Mesenchymal stem cell (in vitro differentiated cells and primary cell): ENCODE data around the gene FAM163A.

Experiments
- DNase-seq: peaks from one replicate; pipeline ENCODE4 v3.0.0-alpha.2; 2013
- H2AFZ ChIP-seq: one replicate; pipeline ENCODE4 v1.6.1; 2013; ENCODE audit warnings: low read depth, mild to moderate bottlenecking, control low read depth, inconsistent platforms, low read length, moderate library complexity
- H2AK5ac ChIP-seq: 2 replicates; pipeline ENCODE4 v1.6.1; 2013; ENCODE audit warnings: low read length, moderate library complexity, mild to moderate bottlenecking, inconsistent platforms; ENCODE audit not compliant: severe bottlenecking
- H2BK120ac ChIP-seq: one replicate; pipeline ENCODE4 v1.6.1; 2013; ENCODE audit warnings: low read depth, mild to moderate bottlenecking, inconsistent platforms, low read length, moderate library complexity
- H2BK12ac ChIP-seq, 2 experiments: one replicate each; pipeline ENCODE4 v1.6.1; 2013; ENCODE audit warnings: inconsistent platforms in 2 of 2, low read length in 2 of 2, mild to moderate bottlenecking in 2 of 2, moderate library complexity in 2 of 2, control low read depth in 1 of 2
- H2BK15ac ChIP-seq: one replicate; pipeline ENCODE4 v1.6.1; 2013; ENCODE audit warnings: mild to moderate bottlenecking, low read depth, inconsistent platforms; ENCODE audit not compliant: poor library complexity, severe bottlenecking
- H2BK5ac ChIP-seq: 2 replicates; pipeline ENCODE4 v1.6.1; 2013; ENCODE audit warnings: low read depth, mild to moderate bottlenecking, low read length, control low read depth, inconsistent platforms; ENCODE audit not compliant: poor library complexity, severe bottlenecking
- H3K14ac ChIP-seq, 2 experiments: one replicate each; pipeline ENCODE4 v1.6.1; 2013; ENCODE audit warnings: inconsistent platforms in 2 of 2, low read length in 2 of 2, control low read depth in 1 of 2, mild to moderate bottlenecking in 1 of 2, moderate library complexity in 1 of 2
- H3K18ac ChIP-seq, 2 experiments: one replicate each; pipeline ENCODE4 v1.6.1; 2013; ENCODE audit warnings: inconsistent platforms in 2 of 2, low read length in 2 of 2, control low read depth in 1 of 2, low read depth in 1 of 2, mild to moderate bottlenecking in 1 of 2
- H3K23ac ChIP-seq, 2 experiments: one replicate each; pipeline ENCODE4 v1.6.1; 2013; ENCODE audit warnings: inconsistent platforms in 2 of 2, low read length in 2 of 2, mild to moderate bottlenecking in 2 of 2, moderate library complexity in 2 of 2, control low read depth in 1 of 2
- H3K27ac ChIP-seq: 2 replicates; pipeline ENCODE4 v1.5.1; 2013; ENCODE audit warnings: mild to moderate bottlenecking, moderate library complexity, low read length, control low read depth, inconsistent platforms; ENCODE audit not compliant: poor library complexity, severe bottlenecking
- H3K27me3 ChIP-seq, 2 experiments: 2 replicates each; pipeline versions ENCODE4 v1.6.1 to v1.7.0; 2013; ENCODE audit warnings: low read length in 2 of 2, mild to moderate bottlenecking in 2 of 2, moderate library complexity in 2 of 2, control low read depth in 1 of 2, inconsistent platforms in 1 of 2; ENCODE audit not compliant: control insufficient read depth in 1 of 2, insufficient read depth in 1 of 2
- H3K36me3 ChIP-seq, 2 experiments: 2 replicates each; pipeline versions ENCODE4 v1.6.1 to v1.7.0; 2013; ENCODE audit warnings: low read length in 2 of 2, control low read depth in 1 of 2, inconsistent platforms in 1 of 2, low read depth in 1 of 2, mild to moderate bottlenecking in 1 of 2; ENCODE audit not compliant: insufficient read depth in 2 of 2, control insufficient read depth in 1 of 2
- H3K4ac ChIP-seq, 2 experiments: one replicate each; pipeline ENCODE4 v1.6.1; 2013; ENCODE audit warnings: inconsistent platforms in 2 of 2, low read length in 2 of 2, mild to moderate bottlenecking in 2 of 2, moderate library complexity in 2 of 2, control low read depth in 1 of 2, low read depth in 1 of 2
- H3K4me1 ChIP-seq: 2 replicates; pipeline ENCODE4 v1.6.1; 2013; ENCODE audit warnings: low read depth, low read length, control low read depth; ENCODE audit not compliant: control insufficient read depth, insufficient read depth
- H3K4me2 ChIP-seq: 2 replicates; pipeline ENCODE4 v1.6.1; 2013; ENCODE audit warnings: low read length, mild to moderate bottlenecking, inconsistent platforms; ENCODE audit not compliant: poor library complexity, severe bottlenecking
- H3K4me3 ChIP-seq, 2 experiments: 2 replicates each; pipeline versions ENCODE4 v1.5.1 to v1.7.0; 2013; ENCODE audit warnings: low read length in 2 of 2, mild to moderate bottlenecking in 2 of 2, control low read depth in 1 of 2, low read depth in 1 of 2; ENCODE audit not compliant: insufficient read depth in 1 of 2
- H3K79me1 ChIP-seq: replicated peaks from 2 replicates; pipeline ENCODE4 v1.6.1; 2013; ENCODE audit warnings: mild to moderate bottlenecking, control low read depth, low read length, inconsistent platforms; ENCODE audit not compliant: poor library complexity, severe bottlenecking
- H3K9ac ChIP-seq: 2 replicates; pipeline ENCODE4 v1.7.0; 2013; ENCODE audit warnings: mild to moderate bottlenecking, low read length, moderate library complexity
- H3K9me3 ChIP-seq: 2 replicates; pipeline ENCODE4 v1.7.0; 2013; ENCODE audit warnings: mild to moderate bottlenecking, low read length; ENCODE audit not compliant: control insufficient read depth
- H4K8ac ChIP-seq: one replicate; pipeline ENCODE4 v1.6.1; 2013; ENCODE audit warnings: inconsistent platforms, mild to moderate bottlenecking, low read length, moderate library complexity
- H4K91ac ChIP-seq: one replicate; pipeline ENCODE4 v1.6.1; 2013; ENCODE audit warnings: mild to moderate bottlenecking, low read length, inconsistent platforms
- WGBS: methylation state at CpG from one replicate; pipeline ENCODE4 v1.1.7; 2013; ENCODE audit warnings: mixed read lengths; 5-methylcytosine and 5-hydroxymethylcytosine counted together

FAM163A gene

GRCh38 chr1:179856296-179856695 lies 113.2 kb downstream of the FAM163A start:
- H3K18ac ChIP-seq = no peak overlapping the region
- no peak overlapping the region for H2AFZ ChIP-seq
- H2BK5ac ChIP-seq = no peak overlapping the region
- 98% methylated on average over 2 of the region's 2 CpGs for WGBS
- no peak overlapping the region for H2BK15ac ChIP-seq
- H3K14ac ChIP-seq = no peak overlapping the region
- DNase-seq = no peak
- H3K79me1 ChIP-seq = peaks cover 20% of the 10 kb centered on the region
- no peak overlapping the region for H4K91ac ChIP-seq
- H3K27me3 ChIP-seq = no peaks in the 10 kb centered on the region
- no peak overlapping the region for H2BK120ac ChIP-seq
- no peak overlapping the region for H2AK5ac ChIP-seq
- no peak overlapping the region for H3K9ac ChIP-seq
- H3K23ac ChIP-seq = no peak overlapping the region
- no peak overlapping the region for H3K4me3 ChIP-seq
- H4K8ac ChIP-seq = no peak overlapping the region
- H3K4me1 ChIP-seq = no peaks in the 10 kb centered on the region
- H2BK12ac ChIP-seq = no peak overlapping the region
- no peak overlapping the region for H3K4me2 ChIP-seq
- H3K27ac ChIP-seq = no peak overlapping the region
- H3K9me3 ChIP-seq = no peaks in the 10 kb centered on the region
- no peak overlapping the region for H3K4ac ChIP-seq
- H3K36me3 ChIP-seq = peaks cover 13 to 91% of the 10 kb centered on the region in 2 experiments

GRCh38 chr1:179857009-179857408 lies 113.9 kb downstream of the FAM163A start:
- Histone ChIP-seq H2BK15ac (no peak overlapping the region), H3K14ac (no peak overlapping the region), H3K9me3 (no peaks in the 10 kb centered on the region), H2AK5ac (no peak overlapping the region), H2BK5ac (no peak overlapping the region), H3K4me1 (no peaks in the 10 kb centered on the region), H3K9ac (no peak overlapping the region), H2BK12ac (no peak overlapping the region), H3K18ac (no peak overlapping the region), H3K79me1 (peaks cover 22% of the 10 kb centered on the region), H3K27me3 (no peaks in the 10 kb centered on the region), H3K27ac (no peak overlapping the region), H3K36me3 (peaks cover 13 to 91% of the 10 kb centered on the region in 2 experiments), H3K4me3 (no peak overlapping the region), H3K23ac (no peak overlapping the region), H2AFZ (no peak overlapping the region), H3K4me2 (no peak overlapping the region), H2BK120ac (no peak overlapping the region), H4K91ac (no peak overlapping the region), H4K8ac (no peak overlapping the region), H3K4ac (no peak overlapping the region)
- no peak for DNase-seq
- WGBS = 100% methylated on average over 3 of the region's 4 CpGs

- H3K9me3 ChIP-seq = no peaks in the 10 kb centered on the region
- H4K91ac ChIP-seq = no peak overlapping the region
- no peak overlapping the region for H3K18ac ChIP-seq
- no peak overlapping the region for H3K23ac ChIP-seq
- H3K36me3 ChIP-seq = peaks cover 22 to 90% of the 10 kb centered on the region in 2 experiments
- WGBS = 100% methylated on average over 3 of the region's 3 CpGs
- H3K9ac ChIP-seq = no peak overlapping the region
- no peak overlapping the region for H3K4me2 ChIP-seq
- H3K79me1 ChIP-seq = peaks cover 31% of the 10 kb centered on the region
- no peak overlapping the region for H2BK12ac ChIP-seq
- no peaks in the 10 kb centered on the region for H3K27me3 ChIP-seq
- H2BK5ac ChIP-seq = no peak overlapping the region
- H2BK15ac ChIP-seq = no peak overlapping the region
- H2BK120ac ChIP-seq = no peak overlapping the region
- H3K4me3 ChIP-seq = no peak overlapping the region
- H3K14ac ChIP-seq = no peak overlapping the region
- H2AFZ ChIP-seq = no peak overlapping the region
- DNase-seq = no peak
- H3K4me1 ChIP-seq = no peaks in the 10 kb centered on the region
- no peak overlapping the region for H4K8ac ChIP-seq
- no peak overlapping the region for H3K27ac ChIP-seq
- no peak overlapping the region for H3K4ac ChIP-seq
- no peak overlapping the region for H2AK5ac ChIP-seq
These were observed 117.6 kb downstream of the FAM163A start for GRCh38 chr1:179860652-179861051.

GRCh38 chr1:179865377-179865776 lies 122.3 kb downstream of the FAM163A start:
- H4K91ac ChIP-seq = no peak overlapping the region
- H3K4me3 ChIP-seq = no peak overlapping the region
- H2AFZ ChIP-seq = no peak overlapping the region
- no peaks in the 10 kb centered on the region for H3K4me1 ChIP-seq
- peaks cover 19% of the 10 kb centered on the region for H3K79me1 ChIP-seq
- no peak overlapping the region for H3K18ac ChIP-seq
- H3K27me3 ChIP-seq = no peaks in the 10 kb centered on the region
- H3K4ac ChIP-seq = no peak overlapping the region
- H2AK5ac ChIP-seq = no peak overlapping the region
- H4K8ac ChIP-seq = no peak overlapping the region
- H3K9me3 ChIP-seq = no peaks in the 10 kb centered on the region
- WGBS = 97% methylated on average over 6 of the region's 6 CpGs
- H2BK12ac ChIP-seq = no peak overlapping the region
- no peak overlapping the region for H2BK15ac ChIP-seq
- no peak overlapping the region for H3K4me2 ChIP-seq
- H2BK120ac ChIP-seq = no peak overlapping the region
- no peak overlapping the region for H3K23ac ChIP-seq
- DNase-seq = no peak
- no peak overlapping the region for H3K9ac ChIP-seq
- peaks cover 17 to 85% of the 10 kb centered on the region in 2 experiments for H3K36me3 ChIP-seq
- no peak overlapping the region for H3K27ac ChIP-seq
- no peak overlapping the region for H2BK5ac ChIP-seq
- H3K14ac ChIP-seq = no peak overlapping the region
